ENCODE measurements around the gene NUDC. TPM values are rescaled to one million over a fixed set of nuclear protein-coding genes. Genes with fewer than 3 reads are reported as not detected.

NUDC gene
- total and polyA plus RNA-seq, 9 of the 15 experiments (the other 6 are each of a cell fraction or from before 2014, with no cell fraction given) = 9.8 to 234 (median 149) TPM

- TF ChIP-seq ZNF277 (CRISPR knock-in tag; IDR thresholded peaks at IDR 0.05; ENCODE audit: borderline replicate concordance) (no peak), SAP30 (IDR thresholded peaks at IDR 0.05; ENCODE audit: borderline replicate concordance, insufficient read depth, low read depth, low read length, poor library complexity, severe bottlenecking) (peak; percentile 100), NKRF (IDR thresholded peaks at IDR 0.05; ENCODE audit: borderline replicate concordance) (peak; percentile 99), RBM34 (IDR thresholded peaks at IDR 0.05; ENCODE audit: borderline replicate concordance, insufficient read depth, low read length) (no peak), STAT5B (CRISPR knock-in tag; IDR thresholded peaks at IDR 0.05) (no peak), SAFB (IDR thresholded peaks at IDR 0.05; ENCODE audit: borderline replicate concordance, low read depth, low read length) (no peak), SLC30A9 (CRISPR knock-in tag; IDR thresholded peaks at IDR 0.05) (no peak), KAT8 (IDR thresholded peaks at IDR 0.05; ENCODE audit: low read depth) (peak; percentile 93), ELF2 (CRISPR knock-in tag; IDR thresholded peaks at IDR 0.05) (no peak; the same call in 1 of the 2 replicates), PATZ1 (CRISPR knock-in tag; IDR thresholded peaks at IDR 0.05; ENCODE audit: borderline replicate concordance) (no peak), XRCC4 (IDR thresholded peaks at IDR 0.05; ENCODE audit: extremely low read depth, insufficient read depth, insufficient read length) (no peak), ZNF197 (CRISPR knock-in tag; IDR thresholded peaks at IDR 0.05; ENCODE audit: low read depth) (no peak), TEAD4 (IDR thresholded peaks at IDR 0.05; ENCODE audit: low read length) (peak; percentile 59), TEAD4 (CRISPR knock-in tag; IDR thresholded peaks at IDR 0.05; ENCODE audit: borderline replicate concordance) (no peak), ZBTB17 (CRISPR knock-in tag; IDR thresholded peaks at IDR 0.05) (peak; percentile 45; the same call in 1 of the 2 replicates), ZNF140 (CRISPR knock-in tag; IDR thresholded peaks at IDR 0.05) (no peak), HCFC1 (IDR thresholded peaks at IDR 0.05; ENCODE audit: low read depth, low read length) (peak; percentile 84), CHD1 (IDR thresholded peaks at IDR 0.05; ENCODE audit: low read length) (no peak), IRF2 (CRISPR knock-in tag; IDR thresholded peaks at IDR 0.05) (no peak), STAG1 (CRISPR knock-in tag; IDR thresholded peaks at IDR 0.05; ENCODE audit: borderline replicate concordance) (no peak), NCOA2 (IDR thresholded peaks at IDR 0.05; ENCODE audit: partially characterized antibody in 2 of 2) (no peak), TFAP4 (CRISPR knock-in tag; IDR thresholded peaks at IDR 0.05; ENCODE audit: borderline replicate concordance) (peak; percentile 72; the same call in 1 of the 2 replicates)
Measured at GRCh38 chr1:26900001-26900814, 21.3 kb upstream of the NUDC start, which contains the start of gene GPATCH3 (continued).
